IPS DF 19.7 (cell line): Measurements from ENCODE around the gene GPR87.

Experiments
- DNase-seq: peaks from one replicate; pipeline ENCODE4 v3.0.0-alpha.2; 2013; ENCODE audit warnings: low read depth, low spot score

The GPR87 gene

DNA sequence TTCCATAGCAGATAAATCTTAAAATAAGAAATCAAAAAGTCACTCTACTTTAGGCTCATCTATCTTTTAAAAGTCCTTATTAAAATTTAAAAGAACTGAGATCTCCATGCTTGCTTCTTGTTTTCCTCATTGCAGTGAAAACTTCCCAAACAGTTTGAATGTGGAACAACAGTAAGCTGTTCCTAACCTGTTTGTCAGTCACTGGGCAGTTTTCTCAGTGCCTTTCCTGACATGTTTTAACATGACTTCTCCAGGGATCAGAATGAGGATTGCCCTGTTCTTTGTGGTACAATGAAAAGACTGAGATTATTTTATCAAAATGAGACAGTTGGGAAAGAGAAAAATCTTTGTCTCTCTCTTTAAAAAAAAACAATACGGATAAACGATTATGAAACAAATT lies 774 bp downstream of the GPR87 start:
- DNase-seq = no peak

- DNase-seq = no peak
Observed at GRCh38 chr3:151315136-151315535, 1.5 kb downstream of the GPR87 start.

DNA sequence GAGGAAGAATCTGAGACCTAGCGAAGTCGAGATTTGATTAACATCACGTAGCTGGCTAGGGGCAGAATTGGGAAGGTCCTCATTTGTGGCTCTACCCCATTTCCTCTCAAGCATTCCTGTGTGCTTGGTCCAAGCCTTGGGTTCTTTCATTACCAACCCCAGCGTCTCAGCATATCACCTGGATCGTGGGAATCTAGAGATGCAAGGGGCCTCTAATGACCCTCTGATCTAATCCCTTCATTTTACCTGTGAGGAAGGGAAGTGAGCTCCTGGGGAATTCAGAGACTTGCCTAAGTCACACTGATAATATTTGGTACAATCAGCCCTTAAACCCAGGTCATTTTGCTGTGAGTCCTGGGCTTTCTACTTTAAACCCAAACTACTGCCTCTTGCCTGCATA lies 2.0 kb downstream of the GPR87 start:
- DNase-seq = no peak

DNA sequence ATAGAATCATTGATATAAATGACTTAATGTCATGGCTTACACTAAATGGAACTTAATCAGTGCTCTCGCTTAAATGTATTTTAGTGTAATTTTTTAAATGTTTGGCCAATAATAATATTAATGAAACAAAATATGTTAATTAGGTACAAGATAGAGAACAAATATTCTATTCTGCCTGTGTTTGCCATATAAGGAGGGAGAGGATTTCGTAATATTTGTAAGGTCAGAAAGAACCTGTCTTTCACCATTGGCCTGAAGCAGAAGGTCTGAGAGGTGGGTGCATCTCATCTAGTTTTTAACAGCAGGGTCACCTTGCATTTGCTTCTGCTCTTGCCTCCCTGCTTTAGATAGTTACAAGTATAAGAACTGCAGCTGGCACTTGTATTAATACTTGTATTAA lies 2.5 kb downstream of the GPR87 start:
- no peak for DNase-seq

GRCh38 chr3:151312972-151313371 lies 3.6 kb downstream of the GPR87 start:
- no peak for DNase-seq

DNA sequence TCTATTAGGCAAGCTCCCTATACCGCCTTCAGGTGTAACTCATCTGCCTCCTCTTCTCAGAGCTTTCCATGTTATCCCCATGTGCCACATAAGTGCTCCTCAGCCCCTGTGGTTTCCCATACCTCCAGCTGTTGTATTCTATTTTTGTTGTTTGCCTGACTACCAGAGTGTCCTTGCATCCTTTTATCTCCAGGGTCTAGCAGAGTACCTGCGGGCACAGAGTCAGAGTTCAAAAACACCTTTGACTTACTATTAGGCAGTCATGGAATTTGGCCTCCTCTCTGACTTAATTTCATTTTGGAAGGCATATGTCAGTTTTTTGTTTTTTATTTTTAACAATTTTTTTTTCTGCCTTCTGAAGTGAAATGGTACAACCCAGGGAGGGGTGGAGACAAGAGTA lies 7.1 kb downstream of the GPR87 start:
- DNase-seq = no peak

DNA sequence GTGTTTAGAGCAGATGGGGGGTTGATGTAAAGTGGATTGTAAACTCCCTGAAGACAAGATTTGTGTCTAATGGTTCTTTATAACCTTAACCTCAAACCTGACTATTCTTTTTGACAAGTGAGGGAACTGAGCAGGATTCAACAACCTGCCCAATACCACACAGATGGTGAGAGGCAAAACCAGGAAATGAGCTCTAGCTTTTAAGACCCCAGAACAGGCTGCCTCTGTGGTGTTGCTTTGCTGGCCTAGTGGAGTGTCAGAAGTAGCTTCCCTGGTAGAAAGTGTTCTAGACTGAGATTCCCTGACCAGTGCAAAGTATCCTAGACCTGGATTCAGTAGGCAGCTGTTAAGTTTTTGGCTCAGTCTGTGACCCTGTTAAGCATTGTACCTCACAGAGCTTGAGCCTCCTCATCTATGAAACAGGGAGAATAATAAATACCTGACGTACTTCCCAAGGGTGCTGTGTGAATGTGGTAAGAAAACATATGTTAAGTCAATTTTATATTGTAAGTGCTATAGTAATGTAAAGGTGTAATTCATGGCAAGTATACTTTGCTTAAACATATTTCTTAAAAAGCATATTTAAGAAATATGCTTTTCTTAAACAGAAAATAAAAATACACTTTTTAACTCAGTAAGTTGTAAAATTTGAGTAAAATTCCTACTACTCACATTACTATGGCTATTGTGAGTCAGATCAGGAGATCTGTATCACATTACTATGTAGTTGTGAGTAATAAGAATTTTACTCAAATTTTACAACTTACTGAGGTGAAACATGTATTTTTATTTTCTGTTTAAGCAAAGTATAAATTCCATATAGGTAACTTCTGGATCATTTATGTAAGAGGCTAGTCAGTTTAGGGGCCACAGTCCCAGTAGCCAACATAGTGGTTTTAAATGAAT lies 8.8 kb downstream of the GPR87 start:
- no peak for DNase-seq

GRCh38 chr3:151307131-151307530 lies 9.5 kb downstream of the GPR87 start:
- no peak for DNase-seq

DNA sequence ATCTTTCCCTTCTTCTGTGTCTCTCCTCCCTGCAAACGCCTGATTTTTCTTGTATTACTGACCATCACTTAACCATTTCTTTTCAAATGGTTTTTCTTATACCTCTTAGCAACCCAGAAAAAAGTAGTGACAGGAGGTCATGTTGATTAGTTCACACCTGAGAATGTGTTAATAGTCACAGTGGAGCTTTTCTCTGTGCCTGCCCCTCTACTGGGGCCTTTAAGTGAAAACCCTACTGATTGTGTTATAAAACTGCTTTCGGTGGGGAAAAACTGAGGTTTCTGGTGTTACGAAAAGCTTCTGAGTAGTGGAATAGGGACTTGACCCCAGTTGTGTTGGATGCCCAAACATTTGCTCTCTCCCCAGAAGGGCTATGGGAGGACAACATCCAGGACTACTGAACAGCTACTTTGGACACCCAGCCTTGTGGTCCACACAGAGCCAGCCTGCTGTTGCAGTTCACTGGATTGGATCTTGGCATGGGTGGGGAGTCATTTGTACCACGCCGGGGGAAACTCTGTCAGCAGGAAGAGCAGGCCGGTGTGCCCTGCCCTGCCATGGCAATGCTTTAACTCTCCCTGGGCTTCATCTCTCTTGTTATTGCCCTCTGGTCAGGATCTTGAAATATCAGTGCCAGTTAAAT lies 10.3 kb downstream of the GPR87 start:
- no peak for DNase-seq

DNA sequence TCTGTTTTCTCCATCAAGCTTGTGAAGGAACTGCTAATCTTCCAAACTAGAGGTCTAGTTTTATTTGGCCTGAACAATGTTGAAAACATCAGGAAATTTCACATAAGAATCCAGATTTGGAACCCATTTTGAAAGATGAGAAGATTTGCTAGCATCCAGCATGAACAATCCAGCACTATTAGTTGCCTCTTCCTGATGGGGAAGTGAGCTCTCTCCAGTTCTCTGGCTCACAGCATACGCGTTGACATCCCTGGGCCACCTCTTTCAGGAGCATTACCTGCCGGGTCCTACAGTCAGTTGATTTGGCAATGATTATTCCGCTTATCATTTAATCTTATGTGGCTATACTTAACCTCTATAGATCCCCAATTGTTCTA lies 10.9 kb downstream of the GPR87 start:
- no peak for DNase-seq

DNA sequence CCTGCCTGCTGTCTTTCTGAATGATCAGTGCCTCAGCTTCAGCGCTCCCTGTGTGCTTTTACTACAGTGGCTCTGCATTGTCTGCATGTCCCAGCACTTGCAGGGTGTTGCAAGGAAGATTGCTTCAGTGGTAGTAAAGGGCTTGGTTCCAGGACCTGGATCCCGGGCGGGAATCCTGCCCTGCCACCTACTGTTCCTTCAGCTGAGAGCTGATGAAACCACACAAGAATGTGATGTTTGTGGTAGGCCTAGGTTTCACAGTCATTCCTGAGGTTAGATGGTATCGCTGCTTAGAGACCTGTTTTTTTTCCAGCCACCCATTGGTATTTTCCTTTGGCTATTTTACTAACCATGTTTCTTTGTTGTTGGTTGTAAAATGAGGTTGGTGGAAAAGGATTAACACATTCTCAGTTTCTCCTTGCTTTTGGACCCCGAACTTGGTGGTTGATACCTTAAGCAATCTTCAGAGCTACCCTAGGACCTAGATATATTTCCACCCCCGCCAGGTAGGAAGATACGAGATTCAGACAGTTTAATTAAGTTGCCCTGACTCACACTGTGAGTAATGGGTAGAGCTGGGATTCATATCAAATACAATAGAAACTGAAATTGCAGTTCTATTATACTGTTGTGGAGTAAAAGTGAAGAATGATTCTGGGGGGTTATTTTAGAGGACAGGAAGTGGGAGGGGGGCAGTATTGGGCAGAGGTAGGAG lies 11.4 kb downstream of the GPR87 start:
- DNase-seq = peak; percentile 86

DNA sequence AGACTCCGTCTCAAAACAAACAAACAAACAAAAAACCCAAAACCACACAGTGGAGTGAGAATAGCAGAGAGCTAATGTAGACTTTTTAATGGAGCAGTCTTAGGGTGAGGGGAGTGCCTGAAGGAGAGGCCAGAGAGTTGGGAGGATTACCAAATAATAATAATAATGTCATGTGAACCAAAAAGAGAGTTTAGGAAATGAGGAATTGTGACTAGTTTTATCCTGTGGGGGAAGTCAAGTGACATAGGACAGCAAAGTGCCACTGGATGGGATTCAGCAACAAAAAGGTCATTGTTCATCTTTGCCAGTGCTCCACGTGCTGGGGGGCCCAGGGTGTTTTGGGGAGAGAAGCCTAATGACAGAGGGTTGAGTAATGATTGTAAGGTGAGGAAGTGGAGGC lies 12.9 kb downstream of the GPR87 start:
- DNase-seq = no peak

GRCh38 chr3:151301787-151302186 lies 14.8 kb downstream of the GPR87 start:
- no peak for DNase-seq

DNA sequence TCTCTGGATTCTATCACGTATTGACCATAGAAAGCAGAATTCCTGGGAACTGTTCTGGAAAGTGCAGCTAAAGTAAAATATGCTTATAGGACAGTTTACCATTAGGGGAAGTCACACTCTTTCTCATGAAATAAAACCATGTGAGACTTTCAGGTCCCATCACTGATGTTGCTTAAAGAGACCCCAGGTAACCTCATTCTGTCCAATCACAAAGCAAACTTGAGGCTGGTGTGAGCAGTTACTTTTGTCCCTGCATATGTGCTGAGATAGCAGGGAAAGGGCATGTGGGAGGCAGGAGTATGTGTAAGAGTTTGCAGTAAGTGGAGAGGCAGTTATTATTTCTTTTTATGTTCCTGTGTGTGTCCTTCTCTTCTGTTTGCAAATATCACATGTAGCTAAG lies 16.1 kb downstream of the GPR87 start:
- DNase-seq = no peak

- DNase-seq = no peak
Observed at GRCh38 chr3:151299006-151299405, 17.6 kb downstream of the GPR87 start.

DNA sequence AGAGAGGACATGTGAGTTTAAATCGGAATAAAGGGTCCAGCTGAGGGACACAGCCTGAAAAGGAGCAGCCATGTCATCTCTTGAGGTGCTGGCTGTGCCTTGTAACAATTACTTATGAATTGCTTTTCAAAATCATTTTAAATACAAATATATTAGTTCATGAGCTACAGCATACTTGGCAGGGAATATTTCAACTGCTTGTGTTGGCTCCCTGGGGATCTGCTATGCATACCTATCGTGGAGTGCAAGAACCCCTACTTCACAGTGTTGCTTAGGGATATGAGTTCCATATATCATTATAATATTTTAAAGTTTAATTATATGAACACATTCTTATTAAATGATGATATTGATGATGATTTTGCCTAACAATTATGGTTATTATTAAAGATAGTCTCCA lies 19.2 kb downstream of the GPR87 start:
- DNase-seq = no peak

DNA sequence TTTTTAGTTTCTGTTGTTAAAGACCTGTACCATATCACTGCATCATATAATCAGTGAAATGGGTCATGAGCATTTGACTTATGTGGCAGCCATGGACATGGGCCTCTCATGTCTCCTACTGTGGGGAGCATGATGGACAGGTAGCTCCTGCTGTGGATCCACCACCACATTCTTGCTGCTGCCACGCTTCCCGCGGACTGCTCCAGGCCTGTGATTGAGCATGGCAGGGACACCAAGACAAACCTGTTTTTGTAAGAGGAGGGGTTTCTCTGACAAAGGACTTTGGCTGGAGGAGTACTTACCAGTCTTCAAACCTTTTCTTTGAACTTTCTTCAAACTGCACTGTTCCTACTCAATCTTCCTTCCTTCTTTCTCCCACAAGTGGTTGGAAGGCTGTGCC lies 20.4 kb downstream of the GPR87 start:
- DNase-seq = no peak

DNA sequence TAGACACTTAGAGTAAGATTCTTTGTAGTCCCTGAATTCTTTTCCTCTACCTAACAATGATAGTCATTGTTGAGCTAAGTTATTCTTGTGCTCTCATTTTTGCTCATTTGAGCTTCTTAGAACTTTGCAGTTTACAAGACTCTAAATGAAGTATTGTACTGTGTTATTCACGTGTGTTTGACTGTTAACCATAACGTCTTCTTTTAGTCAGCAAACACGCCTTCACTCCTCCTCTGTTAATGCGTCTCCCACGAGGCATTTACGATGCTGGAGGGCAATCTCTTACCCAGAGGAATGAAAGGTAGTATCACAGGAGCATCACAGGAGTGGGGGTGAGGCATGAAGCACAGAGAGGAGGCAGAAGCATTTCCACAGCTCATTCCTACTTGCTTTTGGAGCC lies 23.5 kb downstream of the GPR87 start:
- no peak for DNase-seq

GRCh38 chr3:151290673-151291072 lies 25.9 kb downstream of the GPR87 start:
- DNase-seq = no peak

- DNase-seq = no peak
Observed at GRCh38 chr3:151289445-151289844, 27.2 kb downstream of the GPR87 start.

GRCh38 chr3:151285940-151286339 lies 30.7 kb downstream of the GPR87 start:
- no peak for DNase-seq

- no peak for DNase-seq
Observed at GRCh38 chr3:151283907-151284461, 32.6 kb downstream of the GPR87 start.
